OCI-LY7 (cell line): Measurements from ENCODE around the gene RBM33. TPM values are rescaled to one million over a fixed set of nuclear protein-coding genes. Genes with fewer than 3 reads are reported as not detected.
"Not testable (repeated sequence)": the region's sequence is repeated elsewhere in the genome, so short reads cannot be mapped to it uniquely, and the experiment has no call there.

Source experiments
- BruUV-seq: library from RNA; stranded (reverse); fragments of 400-500 nt; replicated peaks from 2 replicates; lab custom pipeline; 2021; lab: Mats Ljungman, UMichigan
- CTCF ChIA-PET: fragments of 300-600 bp; sonication (Branson Sonifier 250); formaldehyde crosslinking; loops from one replicate; lab custom pipeline; 2022; ENCODE audit warnings: antibody characterized with exemption; ENCODE audit not compliant: unreplicated experiment; lab: Charles Lee
- POLR2A ChIA-PET: fragments of 300-600 bp; sonication (Branson Sonifier 250); formaldehyde crosslinking; loops from one replicate; lab custom pipeline; 2022; ENCODE audit warnings: antibody characterized with exemption; lab: Charles Lee
- DNase-seq: peaks from one replicate; pipeline ENCODE4 v3.0.0-alpha.2; 2015; ENCODE audit warnings: low spot score
- H2AFZ ChIP-seq: fragments of 200-600 bp; sonication (generic), shearing (Covaris generic); 2 replicates; pipeline ENCODE4 v1.6.1; 2014; ENCODE audit warnings: mild to moderate bottlenecking, antibody characterized with exemption, low read length, moderate library complexity
- H3K27ac ChIP-seq: fragments of 200-600 bp; sonication (generic); 2 replicates; pipeline ENCODE4 v1.5.1; 2014; ENCODE audit warnings: mixed run types, low read depth, mild to moderate bottlenecking, moderate library complexity, low read length, inconsistent platforms; ENCODE audit not compliant: poor library complexity, severe bottlenecking
- H3K36me3 ChIP-seq: fragments of 200-600 bp; sonication (generic); 2 replicates; pipeline ENCODE4 v1.6.1; 2014; ENCODE audit warnings: mild to moderate bottlenecking, antibody characterized with exemption, low read length, moderate library complexity, mixed read lengths; ENCODE audit not compliant: insufficient read depth
- H3K4me1 ChIP-seq: fragments of 200-600 bp; sonication (generic); 2 replicates; pipeline ENCODE4 v1.5.1; 2014; ENCODE audit warnings: mild to moderate bottlenecking, low read length; ENCODE audit not compliant: insufficient read depth, poor library complexity, severe bottlenecking
- H3K4me2 ChIP-seq: fragments of 200-600 bp; sonication (generic); 2 replicates; pipeline ENCODE4 v1.6.1; 2014; ENCODE audit warnings: mild to moderate bottlenecking, low read length
- H3K4me3 ChIP-seq: fragments of 200-600 bp; sonication (generic); 2 replicates; pipeline ENCODE4 v1.5.1; 2014; ENCODE audit warnings: mild to moderate bottlenecking, low read depth, low read length; ENCODE audit not compliant: poor library complexity, severe bottlenecking
- H3K79me2 ChIP-seq: fragments of 200-600 bp; sonication (generic); 2 replicates; pipeline ENCODE4 v1.6.1; 2016; ENCODE audit warnings: low read depth, mild to moderate bottlenecking, low read length, moderate library complexity, mixed read lengths; ENCODE audit not compliant: insufficient read depth
- H3K9me2 ChIP-seq: fragments of 200-600 bp; sonication (generic); 2 replicates; pipeline ENCODE4 v1.6.1; 2016; ENCODE audit warnings: mild to moderate bottlenecking, low read length, mixed read lengths; ENCODE audit not compliant: insufficient read depth
- H3K9me3 ChIP-seq: fragments of 200-600 bp; sonication (generic); 2 replicates; pipeline ENCODE4 v1.6.1; 2014; ENCODE audit warnings: mild to moderate bottlenecking, mixed run types, low read length, mixed read lengths
- H4K20me1 ChIP-seq: fragments of 200-600 bp; sonication (generic); 2 replicates; pipeline ENCODE4 v1.6.1; 2014; ENCODE audit warnings: mild to moderate bottlenecking, antibody characterized with exemption, low read length, moderate library complexity, mixed read lengths; ENCODE audit not compliant: insufficient read depth
- CTCF ChIP-seq: fragments of 200-600 bp; sonication (generic); conservative IDR thresholded peaks from 2 replicates; pipeline ENCODE4 v1.5.1; 2014; ENCODE audit warnings: mild to moderate bottlenecking, antibody characterized with exemption, low read length, moderate library complexity, mixed read lengths
- EZH2phosphoT487 ChIP-seq: fragments of 200-600 bp; sonication (generic); IDR thresholded peaks from 2 replicates; pipeline ENCODE4 v1.6.1; 2018; ENCODE audit warnings: low read depth, borderline replicate concordance, mild to moderate bottlenecking, mixed run types, antibody characterized with exemption, low read length, moderate library complexity, mixed read lengths
- intact Hi-C: fragments of 100-400 bp; cut with micrococcal nuclease; formaldehyde crosslinking; loops from one replicate; pipeline ENCODE4 v1.10.0; 2022; ENCODE audit not compliant: unreplicated experiment
- total RNA-seq, 2 experiments: library from RNA; depleted of rRNA in 1 of 2; stranded (reverse); fragments of >200 nt in 1 of 2; shearing (Covaris generic) in 1 of 2; gene quantifications; 2 replicates each; pipeline ENCODE4 v1.2.3, GENCODE V29; 2014 to 2022

The RBM33 gene
- total RNA-seq, 2 experiments from 2014 or later: 67.6 to 127 TPM

GRCh38 chr7:155688237-155688636, 43.8 kb downstream of the RBM33 start:
- H3K9me3 ChIP-seq, H3K4me3 ChIP-seq, intact Hi-C loops, H3K4me1 ChIP-seq, H2AFZ ChIP-seq, CTCF ChIA-PET, DNase-seq, H3K27ac ChIP-seq, H4K20me1 ChIP-seq, POLR2A ChIA-PET, H3K4me2 ChIP-seq, BruUV-seq, H3K9me2 ChIP-seq: not testable (repeated sequence)
- peaks cover 62% of the 10 kb centered on the region for H3K79me2 ChIP-seq
- peaks cover 58% of the 10 kb centered on the region for H3K36me3 ChIP-seq

GRCh38 chr7:155690655-155691054, 46.2 kb downstream of the RBM33 start:
- Histone ChIP-seq H4K20me1 (peaks cover 20% of the 10 kb centered on the region), H3K79me2 (peaks cover 62% of the 10 kb centered on the region), H3K36me3 (peaks cover 51% of the 10 kb centered on the region)
- H3K9me3 ChIP-seq, CTCF ChIA-PET, H2AFZ ChIP-seq, H3K9me2 ChIP-seq, BruUV-seq, H3K4me1 ChIP-seq, H3K4me3 ChIP-seq, H3K27ac ChIP-seq, POLR2A ChIA-PET, intact Hi-C loops, H3K4me2 ChIP-seq, DNase-seq: not testable (repeated sequence)

GRCh38 chr7:155692317-155692716, 47.9 kb downstream of the RBM33 start:
- H2AFZ ChIP-seq: no peak overlapping the region
- peaks cover 28% of the 10 kb centered on the region for H4K20me1 ChIP-seq
- no peaks in the 10 kb centered on the region for H3K9me3 ChIP-seq
- H3K79me2 ChIP-seq: peaks cover 71% of the 10 kb centered on the region
- no peak overlapping the region for H3K27ac ChIP-seq
- intact Hi-C loops: no loop called here
- no peak for DNase-seq
- no peak overlapping the region for H3K4me2 ChIP-seq
- ChIA-PET CTCF (no interaction called here), POLR2A (interaction anchor here (0.7 to 1.5 kb wide), 3 partner anchors 9 to 28 kb away, joined by 3 to 4 read pairs (median 3); no protein-coding TSS in a partner anchor)
- H3K4me1 ChIP-seq: peaks cover 7% of the 10 kb centered on the region
- peaks cover 59% of the 10 kb centered on the region for H3K36me3 ChIP-seq
- no TSS peak for BruUV-seq
- H3K4me3 ChIP-seq: no peak overlapping the region
- TF ChIP-seq CTCF: no peak
- no peak for TF ChIP-seq EZH2phosphoT487
- H3K9me2 ChIP-seq: no peaks in the 10 kb centered on the region

GRCh38 chr7:155693826-155694225, 49.4 kb downstream of the RBM33 start:
- Histone ChIP-seq H3K27ac (no peak overlapping the region), H4K20me1 (peaks cover 33% of the 10 kb centered on the region), H3K4me2 (no peak overlapping the region), H3K4me1 (peaks cover 7% of the 10 kb centered on the region), H3K9me2 (no peaks in the 10 kb centered on the region), H3K9me3 (no peaks in the 10 kb centered on the region), H2AFZ (no peak overlapping the region), H3K36me3 (peaks cover 70% of the 10 kb centered on the region), H3K4me3 (no peak overlapping the region), H3K79me2 (peaks cover 81% of the 10 kb centered on the region)
- intact Hi-C loops: no loop called here
- BruUV-seq: no TSS peak
- POLR2A ChIA-PET: interaction anchor here (1.0 to 1.6 kb wide), 4 partner anchors 7 to 42 kb away, joined by 4 to 8 read pairs (median 4); no protein-coding TSS in a partner anchor
- CTCF ChIA-PET: no interaction called here
- TF ChIP-seq CTCF (no peak), EZH2phosphoT487 (no peak)
- DNase-seq: no peak
